BLaER1 treated with 17β-estradiol and CSF1 and Interleukin-3, amounts not matched to agents 10 nM and 100 nM (cell line): Measurements from ENCODE around the gene RAPGEF6.
"Not testable (repeated sequence)": the region's sequence is repeated elsewhere in the genome, so short reads cannot be mapped to it uniquely, and the experiment has no call there.

ENCODE experiments used
- H3K27ac ChIP-seq, 11 experiments: shearing (Covaris generic); formaldehyde crosslinking; 2 replicates each; pipeline ENCODE4 v1.8.1; 2022
- H3K27me3 ChIP-seq, 11 experiments: shearing (Covaris generic); formaldehyde crosslinking; 2 replicates each; pipeline ENCODE4 v1.8.1; 2022
- H3K36me3 ChIP-seq, 11 experiments: shearing (Covaris generic); formaldehyde crosslinking; 2 replicates each; pipeline ENCODE4 v1.8.1; 2022
- H3K4me1 ChIP-seq, 10 experiments: shearing (Covaris generic); formaldehyde crosslinking; 2 replicates each; pipeline ENCODE4 v1.8.1; 2022
- H3K4me2 ChIP-seq, 11 experiments: shearing (Covaris generic); formaldehyde crosslinking; 2 replicates each; pipeline ENCODE4 v1.8.1; 2022
- H3K4me3 ChIP-seq, 10 experiments: shearing (Covaris generic); formaldehyde crosslinking; 2 replicates each; pipeline ENCODE4 v1.8.1; 2022
- H3K9ac ChIP-seq, 11 experiments: shearing (Covaris generic); formaldehyde crosslinking; 2 replicates each; pipeline ENCODE4 v1.8.1; 2022
- H3K9me3 ChIP-seq, 11 experiments: shearing (Covaris generic); formaldehyde crosslinking; replicated peaks in 1 of 11; 2 replicates each; pipeline ENCODE4 v1.8.1; 2022
- H4K20me1 ChIP-seq, 11 experiments: shearing (Covaris generic); formaldehyde crosslinking; 2 replicates each; pipeline ENCODE4 v1.8.1; 2022
- Cebpa-rat ChIP-seq, 11 experiments: shearing (Covaris generic); IDR thresholded peaks; 2 replicates each; pipeline ENCODE4 v1.8.1; 2022

RAPGEF6 gene, protein sequence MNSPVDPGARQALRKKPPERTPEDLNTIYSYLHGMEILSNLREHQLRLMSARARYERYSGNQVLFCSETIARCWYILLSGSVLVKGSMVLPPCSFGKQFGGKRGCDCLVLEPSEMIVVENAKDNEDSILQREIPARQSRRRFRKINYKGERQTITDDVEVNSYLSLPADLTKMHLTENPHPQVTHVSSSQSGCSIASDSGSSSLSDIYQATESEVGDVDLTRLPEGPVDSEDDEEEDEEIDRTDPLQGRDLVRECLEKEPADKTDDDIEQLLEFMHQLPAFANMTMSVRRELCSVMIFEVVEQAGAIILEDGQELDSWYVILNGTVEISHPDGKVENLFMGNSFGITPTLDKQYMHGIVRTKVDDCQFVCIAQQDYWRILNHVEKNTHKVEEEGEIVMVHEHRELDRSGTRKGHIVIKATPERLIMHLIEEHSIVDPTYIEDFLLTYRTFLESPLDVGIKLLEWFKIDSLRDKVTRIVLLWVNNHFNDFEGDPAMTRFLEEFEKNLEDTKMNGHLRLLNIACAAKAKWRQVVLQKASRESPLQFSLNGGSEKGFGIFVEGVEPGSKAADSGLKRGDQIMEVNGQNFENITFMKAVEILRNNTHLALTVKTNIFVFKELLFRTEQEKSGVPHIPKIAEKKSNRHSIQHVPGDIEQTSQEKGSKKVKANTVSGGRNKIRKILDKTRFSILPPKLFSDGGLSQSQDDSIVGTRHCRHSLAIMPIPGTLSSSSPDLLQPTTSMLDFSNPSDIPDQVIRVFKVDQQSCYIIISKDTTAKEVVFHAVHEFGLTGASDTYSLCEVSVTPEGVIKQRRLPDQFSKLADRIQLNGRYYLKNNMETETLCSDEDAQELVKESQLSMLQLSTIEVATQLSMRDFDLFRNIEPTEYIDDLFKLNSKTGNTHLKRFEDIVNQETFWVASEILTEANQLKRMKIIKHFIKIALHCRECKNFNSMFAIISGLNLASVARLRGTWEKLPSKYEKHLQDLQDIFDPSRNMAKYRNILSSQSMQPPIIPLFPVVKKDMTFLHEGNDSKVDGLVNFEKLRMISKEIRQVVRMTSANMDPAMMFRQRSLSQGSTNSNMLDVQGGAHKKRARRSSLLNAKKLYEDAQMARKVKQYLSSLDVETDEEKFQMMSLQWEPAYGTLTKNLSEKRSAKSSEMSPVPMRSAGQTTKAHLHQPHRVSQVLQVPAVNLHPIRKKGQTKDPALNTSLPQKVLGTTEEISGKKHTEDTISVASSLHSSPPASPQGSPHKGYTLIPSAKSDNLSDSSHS (N-terminal part only)

DNA sequence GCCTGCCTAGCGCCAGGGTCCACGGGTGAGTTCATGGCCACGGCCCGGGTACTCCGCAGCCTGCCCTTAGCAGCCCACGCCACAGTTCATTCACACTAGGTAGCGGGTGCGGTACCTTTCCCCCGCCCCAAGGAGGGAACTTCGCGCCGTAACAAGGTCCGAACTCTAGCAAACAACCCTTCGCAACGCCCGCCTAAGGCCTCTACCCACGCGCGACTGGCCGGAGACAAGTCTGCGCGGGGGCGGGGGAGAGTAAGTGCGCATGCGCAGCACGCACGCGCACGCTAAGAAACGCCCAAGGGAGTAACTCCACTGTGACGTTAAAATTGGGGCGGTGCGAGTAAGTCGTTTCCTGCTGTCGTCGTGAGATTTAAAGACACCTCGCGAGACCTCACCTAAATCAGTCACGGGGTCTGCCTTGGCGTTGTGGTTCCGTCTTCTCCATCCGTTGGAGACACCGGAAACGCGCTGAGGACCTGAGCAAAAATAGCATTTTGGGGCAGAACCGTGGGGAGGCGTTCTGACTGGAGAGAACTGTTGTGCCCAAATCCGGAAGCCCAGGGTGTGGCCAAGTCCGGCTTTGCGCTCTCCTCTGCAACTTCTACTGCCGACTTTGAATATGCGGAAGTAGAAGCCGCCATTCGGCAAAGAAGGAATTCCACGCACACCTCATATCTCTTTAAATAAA, at the start of gene RAPGEF6:
Gene RAPGEF6 (minus strand): TSS at position 234 of the 688 bp plus-strand sequence. CDS start 199 bp downstream, at position 35.
- Histone ChIP-seq H3K9ac (peak within 1 kb of the TSS; percentile 88 to 99 (median 96)), H4K20me1 (peaks cover 10 to 42% (median 30%) of the 10 kb centered on the region in 11 experiments; a peak in 18 of 22 replicates), H3K27ac (peak within 1 kb of the TSS; percentile 94 to 100 (median 99)), H3K36me3 (peaks cover 0 to 25% (median 6%) of the 10 kb centered on the region in 11 experiments; a peak in 7 of 22 replicates), H3K4me2 (peak within 1 kb of the TSS; percentile 85 to 96 (median 90)), H3K4me1 (peaks cover 51 to 72% (median 64%) of the 10 kb centered on the region in 10 experiments), H3K9me3 (no peaks in the 10 kb centered on the region), H3K4me3 (peak within 1 kb of the TSS; percentile 68 to 95 (median 81)), H3K27me3 (no peaks in the 10 kb centered on the region)
- TF ChIP-seq Cebpa-rat (IDR thresholded peaks at IDR 0.05) = 0 out of 22 replicates have a peak, but pooled peaks of 1 of the 11 experiments have one; percentile 5

DNA sequence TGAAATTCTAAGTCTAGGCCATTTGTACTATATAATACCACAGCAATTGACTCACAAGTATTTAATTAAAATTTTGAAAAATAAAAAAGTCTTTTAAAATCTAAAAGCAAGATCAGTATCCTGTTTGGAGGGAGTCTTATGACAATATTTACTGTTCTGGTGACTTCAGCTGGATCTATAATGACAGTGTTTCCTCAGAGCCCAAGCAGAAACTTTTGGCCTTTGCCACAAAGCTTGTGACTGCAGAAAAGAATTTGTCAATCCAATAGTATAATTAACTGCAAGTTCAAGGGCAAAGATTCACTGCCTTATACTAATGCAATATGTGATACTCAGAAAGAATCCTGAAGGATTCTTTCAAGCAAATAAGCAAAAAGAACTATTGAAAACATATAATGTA, 49.6 kb upstream of the RAPGEF6 start:
- H3K9ac ChIP-seq = no peak overlapping the region
- peaks cover 0 to 65% (median 0%) of the 10 kb centered on the region in 11 experiments; a peak in 4 of 22 replicates for H4K20me1 ChIP-seq
- no peak overlapping the region for H3K4me2 ChIP-seq
- no peak overlapping the region for H3K27ac ChIP-seq
- H3K36me3 ChIP-seq = peaks cover 31 to 85% (median 54%) of the 10 kb centered on the region in 11 experiments
- H3K4me1 ChIP-seq = peaks cover 9 to 28% (median 12%) of the 10 kb centered on the region in 10 experiments; a peak in 18 of 20 replicates
- H3K27me3 ChIP-seq = no peaks in the 10 kb centered on the region
- H3K9me3 ChIP-seq = no peaks in the 10 kb centered on the region
- TF ChIP-seq Cebpa-rat (IDR thresholded peaks at IDR 0.05) = no peak
- no peak overlapping the region for H3K4me3 ChIP-seq

DNA sequence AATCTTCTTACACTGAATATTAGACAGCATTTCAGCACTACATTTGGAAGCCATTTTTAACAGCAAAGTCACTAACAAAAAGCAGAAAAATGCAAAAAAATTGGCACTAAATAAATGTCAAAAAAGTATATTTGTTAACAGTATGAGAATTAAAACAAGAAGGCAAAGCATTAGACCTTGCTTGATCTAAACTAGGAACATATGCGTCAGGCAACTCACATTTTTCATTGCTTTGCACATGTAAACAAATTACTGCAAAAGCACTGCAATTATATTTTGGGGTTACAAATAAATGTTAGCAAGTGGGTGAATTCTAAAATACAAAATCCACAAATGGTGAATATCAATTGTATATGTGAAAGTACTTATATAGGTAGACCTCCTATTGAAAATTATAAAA, 49.0 kb upstream of the RAPGEF6 start:
- no peaks in the 10 kb centered on the region for H3K27me3 ChIP-seq
- H3K9me3 ChIP-seq = no peaks in the 10 kb centered on the region
- peaks cover 35 to 85% (median 57%) of the 10 kb centered on the region in 11 experiments for H3K36me3 ChIP-seq
- no peak overlapping the region for H3K4me2 ChIP-seq
- no peak overlapping the region for H3K27ac ChIP-seq
- no peak overlapping the region for H3K4me3 ChIP-seq
- no peak for TF ChIP-seq Cebpa-rat (IDR thresholded peaks at IDR 0.05)
- peaks cover 9 to 28% (median 12%) of the 10 kb centered on the region in 10 experiments; a peak in 18 of 20 replicates for H3K4me1 ChIP-seq
- H3K9ac ChIP-seq = no peak overlapping the region
- H4K20me1 ChIP-seq = peaks cover 0 to 61% (median 0%) of the 10 kb centered on the region in 11 experiments; a peak in 4 of 22 replicates

DNA sequence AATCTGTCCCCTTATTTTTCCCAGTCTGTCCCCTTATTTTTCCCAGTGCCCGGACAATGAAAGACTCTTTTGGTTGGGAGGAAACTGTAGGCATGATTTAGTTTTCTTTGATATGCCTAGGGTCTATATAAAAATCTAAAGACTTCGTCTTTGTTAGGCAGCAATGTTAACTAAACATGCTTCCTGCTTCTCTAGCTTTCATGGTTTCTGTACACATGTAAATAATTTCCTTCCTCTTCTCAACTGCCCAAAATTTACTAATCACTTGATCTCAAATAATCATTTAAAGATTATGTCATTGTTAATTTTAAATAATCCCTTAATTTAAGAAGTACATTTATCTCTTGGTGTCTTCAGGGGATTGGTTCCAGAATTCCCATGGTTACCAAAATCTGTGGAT, 47.8 kb upstream of the RAPGEF6 start:
- TF ChIP-seq Cebpa-rat (IDR thresholded peaks at IDR 0.05) = no peak
- no peak overlapping the region for H3K4me3 ChIP-seq
- H3K4me1 ChIP-seq = peaks cover 9 to 28% (median 12%) of the 10 kb centered on the region in 10 experiments; a peak in 18 of 20 replicates
- H3K27ac ChIP-seq = peak overlapping the region in 4 of 11 experiments; percentile 2 to 43 (median 38); a peak in 9 of 22 replicates
- no peaks in the 10 kb centered on the region for H3K27me3 ChIP-seq
- H3K9ac ChIP-seq = no peak overlapping the region
- peak overlapping the region; percentile 5 to 59 (median 24); a peak in 14 of 22 replicates for H3K4me2 ChIP-seq
- H4K20me1 ChIP-seq = peaks cover 0 to 51% (median 0%) of the 10 kb centered on the region in 11 experiments; a peak in 4 of 22 replicates
- H3K36me3 ChIP-seq = peaks cover 44 to 86% (median 63%) of the 10 kb centered on the region in 11 experiments
- no peaks in the 10 kb centered on the region for H3K9me3 ChIP-seq

DNA sequence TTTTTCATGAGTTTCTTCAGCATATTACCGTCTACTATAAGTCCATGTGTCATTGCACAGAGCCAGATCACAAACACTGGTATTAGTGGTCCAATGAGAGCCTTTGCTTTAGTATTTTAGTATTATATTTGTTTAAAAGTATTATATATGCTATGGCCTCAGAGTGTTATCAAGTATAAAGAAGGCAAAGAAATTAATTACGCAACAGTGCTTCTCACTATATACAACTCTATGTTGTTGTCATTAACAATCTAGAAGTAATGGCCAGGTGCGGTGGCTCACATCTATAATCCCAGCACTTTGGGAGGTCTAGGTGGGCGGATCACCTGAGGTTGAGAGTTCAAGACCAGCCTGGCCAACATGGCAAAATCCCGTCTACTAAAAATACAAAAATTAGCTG, 47.1 kb upstream of the RAPGEF6 start:
- peak overlapping the region in 10 of 11 experiments; percentile 5 to 59 (median 26); a peak in 10 of 22 replicates for H3K4me2 ChIP-seq
- TF ChIP-seq Cebpa-rat (IDR thresholded peaks at IDR 0.05) = peak in 2 of 11 experiments; percentile 51 to 53; a peak in 2 of 22 replicates
- H3K4me3 ChIP-seq = no peak overlapping the region
- H3K27me3 ChIP-seq = no peaks in the 10 kb centered on the region
- peaks cover 9 to 28% (median 12%) of the 10 kb centered on the region in 10 experiments; a peak in 18 of 20 replicates for H3K4me1 ChIP-seq
- H3K9ac ChIP-seq = no peak overlapping the region
- H4K20me1 ChIP-seq = peaks cover 0 to 48% (median 0%) of the 10 kb centered on the region in 11 experiments; a peak in 4 of 22 replicates
- H3K36me3 ChIP-seq = peaks cover 44 to 86% (median 63%) of the 10 kb centered on the region in 11 experiments
- peak overlapping the region in 1 of 11 experiments; percentile 34; a peak in 2 of 22 replicates for H3K27ac ChIP-seq
- H3K9me3 ChIP-seq = no peaks in the 10 kb centered on the region

DNA sequence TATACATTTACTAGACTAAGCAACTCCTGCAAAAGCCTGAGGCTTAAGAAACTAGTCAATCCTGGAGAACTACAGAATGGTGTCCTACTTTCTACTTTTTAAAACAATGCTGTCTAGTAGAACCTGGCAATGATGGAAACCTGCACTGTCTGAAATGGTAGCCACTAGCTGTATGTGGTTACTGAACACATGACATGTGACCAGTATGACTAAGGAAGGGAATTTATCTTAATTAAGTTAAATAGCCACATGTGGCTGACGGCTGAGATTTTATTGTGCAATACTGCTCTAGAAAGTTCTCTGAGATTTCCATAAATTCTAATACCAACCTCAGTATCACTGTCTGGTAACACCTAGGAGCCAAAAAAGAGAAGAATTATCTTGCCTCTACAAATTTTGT, 44.9 kb upstream of the RAPGEF6 start:
- Histone ChIP-seq H3K9me3 (peaks cover 0 to 12% (median 0%) of the 10 kb centered on the region in 11 experiments; a peak in 4 of 22 replicates), H3K9ac (no peak overlapping the region), H3K27me3 (no peaks in the 10 kb centered on the region), H3K27ac (no peak overlapping the region), H3K4me2 (peak overlapping the region in 1 of 11 experiments; percentile 17; a peak in 1 of 22 replicates), H4K20me1 (peaks cover 0 to 34% (median 0%) of the 10 kb centered on the region in 11 experiments; a peak in 3 of 22 replicates), H3K36me3 (peaks cover 60 to 86% (median 74%) of the 10 kb centered on the region in 11 experiments), H3K4me1 (peaks cover 11 to 32% (median 13%) of the 10 kb centered on the region in 10 experiments; a peak in 19 of 20 replicates), H3K4me3 (no peak overlapping the region)
- TF ChIP-seq Cebpa-rat (IDR thresholded peaks at IDR 0.05) = peak in 2 of 11 experiments; percentile 37 to 58; a peak in 1 of 22 replicates

DNA sequence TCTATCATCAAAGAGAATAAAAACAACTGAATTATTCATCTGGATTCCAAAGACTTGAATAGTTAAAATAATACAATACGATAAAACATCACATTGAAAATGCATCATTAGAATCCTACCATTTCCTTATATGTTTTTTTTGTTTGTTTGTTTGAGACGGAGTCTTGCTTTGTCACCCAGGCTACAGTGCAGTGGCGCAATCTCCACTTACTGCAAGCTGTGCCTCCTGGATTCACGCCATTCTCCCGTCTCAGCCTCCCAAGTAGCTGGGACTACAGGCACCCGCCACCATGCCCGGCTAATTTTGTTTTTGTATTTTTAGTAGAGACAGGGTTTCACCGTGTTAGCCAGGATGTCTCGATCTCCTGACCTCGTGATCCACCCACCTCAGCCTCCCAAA, 43.2 kb upstream of the RAPGEF6 start:
- Histone ChIP-seq H4K20me1 (peaks cover 0 to 18% (median 0%) of the 10 kb centered on the region in 11 experiments; a peak in 3 of 22 replicates), H3K9me3 (peaks cover 0 to 12% (median 0%) of the 10 kb centered on the region in 11 experiments; a peak in 4 of 22 replicates), H3K36me3 (peaks cover 76 to 94% (median 89%) of the 10 kb centered on the region in 11 experiments), H3K4me1 (peaks cover 14 to 27% (median 21%) of the 10 kb centered on the region in 10 experiments)
- not testable (repeated sequence) for H3K27ac ChIP-seq, H3K27me3 ChIP-seq, H3K4me3 ChIP-seq, H3K4me2 ChIP-seq, H3K9ac ChIP-seq
